SKM-1 (cell line): Measurements from ENCODE around the gene SH3PXD2B.

Experiments used
- DNase-seq: peaks from one replicate; lab custom pipeline; 2025; ENCODE audit not compliant: unreplicated experiment; lab: John Stamatoyannopoulos, UW

The SH3PXD2B gene

GRCh38 chr5:172437445-172438318 is 16.6 kb downstream of the SH3PXD2B start:
- no peak for DNase-seq

GRCh38 chr5:172436879-172437369 is 17.4 kb downstream of the SH3PXD2B start:
- DNase-seq, result no peak

GRCh38 chr5:172436078-172436878 is 18.0 kb downstream of the SH3PXD2B start:
- no peak for DNase-seq

GRCh38 chr5:172435362-172436077 is 18.8 kb downstream of the SH3PXD2B start:
- no peak for DNase-seq

- DNase-seq, result no peak
Observed at GRCh38 chr5:172434251-172434650, 20.1 kb downstream of the SH3PXD2B start.

GRCh38 chr5:172433513-172433912 is 20.8 kb downstream of the SH3PXD2B start:
- no peak for DNase-seq

- DNase-seq, result no peak
Observed at GRCh38 chr5:172433071-172433470, 21.3 kb downstream of the SH3PXD2B start.

- DNase-seq, result no peak
Observed at GRCh38 chr5:172430354-172430753, 24.0 kb downstream of the SH3PXD2B start.

- DNase-seq, result no peak
Observed at GRCh38 chr5:172429201-172429940, 25.0 kb downstream of the SH3PXD2B start.

- no peak for DNase-seq
Observed at GRCh38 chr5:172428224-172429166, 25.8 kb downstream of the SH3PXD2B start.

GRCh38 chr5:172427202-172427601 is 27.1 kb downstream of the SH3PXD2B start:
- DNase-seq, result no peak

GRCh38 chr5:172426086-172426485 is 28.2 kb downstream of the SH3PXD2B start:
- DNase-seq, result no peak

- no peak for DNase-seq
Observed at GRCh38 chr5:172425402-172425801, 28.9 kb downstream of the SH3PXD2B start.

GRCh38 chr5:172424808-172425207 is 29.5 kb downstream of the SH3PXD2B start:
- no peak for DNase-seq

- no peak for DNase-seq
Observed at GRCh38 chr5:172424111-172424490, 30.2 kb downstream of the SH3PXD2B start.

GRCh38 chr5:172423379-172424110 is 30.8 kb downstream of the SH3PXD2B start:
- no peak for DNase-seq

GRCh38 chr5:172422255-172422654 is 32.1 kb downstream of the SH3PXD2B start:
- DNase-seq, result no peak

- DNase-seq, result no peak
Observed at GRCh38 chr5:172421020-172421419, 33.3 kb downstream of the SH3PXD2B start.
